WERI-Rb-1 (cell line): ENCODE results near the gene ACAD10.

Experiments
- DNase-seq: peaks from one replicate; pipeline ENCODE4 v3.0.0-alpha.2; 2020
- H3K27ac ChIP-seq: fragments of 250-450 bp; sonication (Bioruptor Pico); 2 replicates; pipeline ENCODE4 v1.5.1; 2020; ENCODE audit warnings: mild to moderate bottlenecking, moderate library complexity
- H3K27me3 ChIP-seq: fragments of 250-450 bp; sonication (Bioruptor Pico); 2 replicates; pipeline ENCODE4 v1.5.1; 2021; ENCODE audit warnings: mild to moderate bottlenecking, low read depth, moderate library complexity; ENCODE audit not compliant: insufficient read depth, severe bottlenecking
- H3K36me3 ChIP-seq: fragments of 250-450 bp; sonication (Bioruptor Pico); 2 replicates; pipeline ENCODE4 v1.5.1; 2020; ENCODE audit warnings: mild to moderate bottlenecking, moderate library complexity
- H3K4me3 ChIP-seq: 2 replicates; pipeline ENCODE4 v1.5.1; 2011; ENCODE audit warnings: low read depth, mild to moderate bottlenecking, control low read depth, low read length
- H3K9me3 ChIP-seq: fragments of 250-450 bp; sonication (Bioruptor Pico); 2 replicates; pipeline ENCODE4 v1.5.1; 2021; ENCODE audit warnings: mild to moderate bottlenecking, moderate library complexity; ENCODE audit not compliant: severe bottlenecking
- CTCF ChIP-seq: IDR thresholded peaks from 2 replicates; pipeline ENCODE4 v1.5.1; 2011; ENCODE audit warnings: low read depth, mild to moderate bottlenecking, control low read depth, inconsistent platforms, low read length

The ACAD10 gene

GRCh38 chr12:111685322-111685810 is 487 bp upstream of the ACAD10 start:
- Histone ChIP-seq H3K36me3 (peaks cover 18% of the 10 kb centered on the region), H3K27ac (peak overlapping the region; percentile 81), H3K4me3 (peak overlapping the region; percentile 99), H3K27me3 (no peaks in the 10 kb centered on the region), H3K9me3 (no peaks in the 10 kb centered on the region)
- DNase-seq, result peak; percentile 10
- no peak for TF ChIP-seq CTCF

GRCh38 chr12:111686574-111687105 is 787 bp downstream of the ACAD10 start:
- Histone ChIP-seq H3K4me3 (peak overlapping the region; percentile 99), H3K27me3 (no peaks in the 10 kb centered on the region), H3K36me3 (peaks cover 11% of the 10 kb centered on the region), H3K27ac (peak overlapping the region; percentile 81), H3K9me3 (no peaks in the 10 kb centered on the region)
- TF ChIP-seq CTCF, result no peak
- DNase-seq, result no peak

- peaks cover 6% of the 10 kb centered on the region for H3K36me3 ChIP-seq
- no peaks in the 10 kb centered on the region for H3K27me3 ChIP-seq
- H3K9me3 ChIP-seq, result no peaks in the 10 kb centered on the region
- H3K27ac ChIP-seq, result no peak overlapping the region
- H3K4me3 ChIP-seq, result no peak overlapping the region
- DNase-seq, result no peak
- TF ChIP-seq CTCF, result no peak
These were observed 1.4 kb downstream of the ACAD10 start for GRCh38 chr12:111687255-111687654.

GRCh38 chr12:111687952-111688351 is 2.1 kb downstream of the ACAD10 start:
- H3K36me3 ChIP-seq, result peaks cover 2% of the 10 kb centered on the region
- TF ChIP-seq CTCF, result no peak
- no peak for DNase-seq
- no peak overlapping the region for H3K4me3 ChIP-seq
- no peaks in the 10 kb centered on the region for H3K9me3 ChIP-seq
- no peaks in the 10 kb centered on the region for H3K27me3 ChIP-seq
- H3K27ac ChIP-seq, result no peak overlapping the region

GRCh38 chr12:111691262-111691661 is 5.4 kb downstream of the ACAD10 start:
- Histone ChIP-seq H3K9me3 (no peaks in the 10 kb centered on the region), H3K4me3 (no peak overlapping the region), H3K27me3 (no peaks in the 10 kb centered on the region), H3K36me3 (peaks cover 8% of the 10 kb centered on the region), H3K27ac (no peak overlapping the region)
- no peak for DNase-seq
- TF ChIP-seq CTCF, result no peak
